ENCODE results near the gene COL7A1. TPM values are rescaled to one million over a fixed set of nuclear protein-coding genes. Genes with fewer than 3 reads are reported as not detected.

COL7A1 gene
- total RNA-seq, 2 donors from 2014 or later = 0.73 to 0.94 TPM

DNA sequence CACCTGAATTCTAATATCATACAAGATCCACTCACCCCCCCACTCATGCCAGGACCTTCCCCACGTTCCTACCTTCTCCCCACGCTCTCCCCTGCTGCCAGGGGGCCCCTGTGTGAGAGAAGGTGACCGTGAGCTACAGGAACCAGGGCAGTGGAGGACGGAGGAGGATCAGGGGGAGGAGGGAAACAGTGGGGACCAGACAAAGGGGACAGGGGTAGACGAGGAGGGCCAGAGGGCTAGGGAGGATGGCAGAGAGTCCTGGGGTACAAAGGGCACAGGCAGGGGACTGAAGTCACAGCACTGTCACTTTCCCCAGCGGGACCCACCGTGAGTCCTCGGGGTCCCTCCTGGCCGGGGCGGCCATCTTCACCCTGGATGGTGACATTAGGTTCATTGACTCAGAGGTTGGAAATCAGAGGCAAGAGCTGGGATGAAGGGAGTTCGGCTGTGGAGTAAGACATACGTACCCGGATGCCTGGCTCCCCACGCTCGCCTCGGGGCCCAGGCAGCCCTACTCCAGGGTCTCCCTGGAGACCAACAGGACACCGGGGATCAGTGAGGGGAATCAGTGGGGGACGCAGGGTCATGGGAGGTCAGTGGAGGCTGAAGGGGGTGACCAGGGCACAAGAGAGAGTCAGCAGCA is 25.2 kb downstream of the COL7A1 start:
- H3K4me1 Mint-ChIP-seq = peaks cover 16% of the 10 kb centered on the region
- H3K36me3 Mint-ChIP-seq (ENCODE audit: low read depth) = no peaks in the 10 kb centered on the region
- H3K27ac Mint-ChIP-seq = no peak overlapping the region
- no peak for DNase-seq
- H3K27me3 Mint-ChIP-seq = no peaks in the 10 kb centered on the region
- no peak overlapping the region for H3K4me3 Mint-ChIP-seq
- no peak for ATAC-seq
- H3K9me3 ChIP-seq (ENCODE audit: control insufficient read depth, low read length, poor library complexity, severe bottlenecking) = no peaks in the 10 kb centered on the region

DNA sequence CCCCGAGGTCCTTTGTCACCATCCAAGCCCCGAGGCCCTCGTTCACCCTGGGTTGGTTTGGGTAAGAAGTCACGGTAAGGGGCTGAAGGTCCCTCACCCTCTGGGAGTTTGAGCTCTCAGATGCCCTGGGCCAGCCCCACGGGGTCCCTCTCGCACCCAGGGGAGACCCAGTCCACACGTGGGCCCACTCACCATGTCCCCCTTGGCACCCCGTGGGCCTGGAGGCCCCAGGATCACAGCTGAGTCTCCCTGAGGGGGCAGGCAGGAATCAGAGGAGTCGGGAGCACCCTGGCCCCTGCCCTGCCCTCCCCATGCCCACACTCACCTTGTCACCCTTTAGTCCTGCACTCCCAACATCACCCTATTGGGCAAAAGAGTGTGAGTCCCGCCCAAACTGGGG is 25.7 kb downstream of the COL7A1 start:
- Mint-ChIP-seq H3K27ac (no peak overlapping the region), H3K4me1 (peaks cover 16% of the 10 kb centered on the region), H3K36me3 (ENCODE audit: low read depth) (no peaks in the 10 kb centered on the region), H3K4me3 (no peak overlapping the region), H3K27me3 (no peaks in the 10 kb centered on the region)
- H3K9me3 ChIP-seq (ENCODE audit: control insufficient read depth, low read length, poor library complexity, severe bottlenecking) = no peaks in the 10 kb centered on the region
- DNase-seq (no peak), ATAC-seq (no peak)

DNA sequence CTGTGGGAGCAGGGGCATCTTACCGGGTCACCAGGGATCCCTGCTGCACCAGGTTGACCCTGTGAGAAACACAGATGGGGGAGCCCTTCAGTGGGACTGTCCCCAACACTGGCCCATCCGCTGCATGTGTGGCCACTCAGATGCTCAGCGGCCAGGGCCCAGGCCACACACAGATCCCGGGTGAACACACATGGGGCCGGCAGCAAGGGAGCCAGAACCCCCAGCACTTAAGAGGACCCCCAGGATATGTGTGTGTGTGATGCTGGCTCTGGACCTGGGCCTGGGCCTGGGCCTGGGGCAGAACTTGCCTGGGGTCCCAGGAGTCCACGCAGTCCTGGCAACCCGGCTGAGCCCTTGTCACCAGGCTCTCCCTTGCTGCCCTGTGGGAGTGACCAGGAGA is 26.7 kb downstream of the COL7A1 start:
- H3K4me1 Mint-ChIP-seq = peaks cover 13% of the 10 kb centered on the region
- ATAC-seq (no peak), DNase-seq (no peak)
- no peaks in the 10 kb centered on the region for H3K9me3 ChIP-seq (ENCODE audit: control insufficient read depth, low read length, poor library complexity, severe bottlenecking)
- no peak overlapping the region for H3K4me3 Mint-ChIP-seq
- H3K27me3 Mint-ChIP-seq = no peaks in the 10 kb centered on the region
- H3K36me3 Mint-ChIP-seq (ENCODE audit: low read depth) = no peaks in the 10 kb centered on the region
- H3K27ac Mint-ChIP-seq = no peak overlapping the region

DNA sequence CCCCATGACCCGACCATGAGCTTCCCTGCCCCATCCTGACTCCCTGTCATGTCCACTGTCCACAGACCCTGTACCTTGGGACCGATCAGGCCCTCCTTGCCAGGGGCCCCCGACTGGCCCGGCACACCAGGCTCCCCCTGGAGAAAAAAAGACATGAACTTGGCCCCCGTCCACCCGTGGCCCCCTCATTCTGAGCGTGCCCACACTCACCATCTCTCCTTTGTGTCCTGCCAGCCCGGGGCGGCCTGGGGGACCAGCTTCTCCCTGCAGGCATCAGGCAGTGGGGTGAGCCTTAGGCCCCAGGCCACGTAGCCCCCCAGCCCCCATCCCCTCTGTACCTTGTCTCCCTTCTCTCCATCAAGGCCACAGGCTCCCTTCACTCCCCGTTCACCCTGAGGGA is 27.6 kb downstream of the COL7A1 start:
- ATAC-seq = no peak
- Mint-ChIP-seq H3K27me3 (no peaks in the 10 kb centered on the region), H3K27ac (no peak overlapping the region), H3K36me3 (ENCODE audit: low read depth) (no peaks in the 10 kb centered on the region), H3K4me1 (peaks cover 16% of the 10 kb centered on the region), H3K4me3 (no peak overlapping the region)
- DNase-seq = no peak
- no peaks in the 10 kb centered on the region for H3K9me3 ChIP-seq (ENCODE audit: control insufficient read depth, low read length, poor library complexity, severe bottlenecking)

DNA sequence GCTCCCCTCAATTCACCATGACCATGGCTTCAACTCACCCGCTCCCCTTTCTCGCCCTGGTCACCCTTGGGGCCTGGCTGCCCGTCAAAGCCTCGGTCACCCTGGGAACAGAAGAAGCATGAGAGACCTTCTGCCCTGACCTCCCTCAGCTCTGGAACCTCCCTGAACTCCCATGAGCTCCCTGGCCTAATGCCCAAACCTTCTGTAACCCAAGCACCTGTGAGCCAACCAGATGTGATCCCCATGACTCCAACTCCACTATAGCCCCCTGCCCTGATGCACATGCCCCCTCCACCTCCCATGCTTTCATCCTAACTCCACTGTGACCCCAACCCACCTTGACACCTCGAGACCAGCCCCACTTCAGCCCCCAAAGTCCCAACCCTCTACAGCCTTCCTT is 28.0 kb downstream of the COL7A1 start:
- Mint-ChIP-seq H3K36me3 (ENCODE audit: low read depth) (no peaks in the 10 kb centered on the region), H3K27ac (no peak overlapping the region), H3K4me3 (no peak overlapping the region), H3K27me3 (no peaks in the 10 kb centered on the region), H3K4me1 (peaks cover 16% of the 10 kb centered on the region)
- H3K9me3 ChIP-seq (ENCODE audit: control insufficient read depth, low read length, poor library complexity, severe bottlenecking) = no peaks in the 10 kb centered on the region
- ATAC-seq (no peak), DNase-seq (no peak)

DNA sequence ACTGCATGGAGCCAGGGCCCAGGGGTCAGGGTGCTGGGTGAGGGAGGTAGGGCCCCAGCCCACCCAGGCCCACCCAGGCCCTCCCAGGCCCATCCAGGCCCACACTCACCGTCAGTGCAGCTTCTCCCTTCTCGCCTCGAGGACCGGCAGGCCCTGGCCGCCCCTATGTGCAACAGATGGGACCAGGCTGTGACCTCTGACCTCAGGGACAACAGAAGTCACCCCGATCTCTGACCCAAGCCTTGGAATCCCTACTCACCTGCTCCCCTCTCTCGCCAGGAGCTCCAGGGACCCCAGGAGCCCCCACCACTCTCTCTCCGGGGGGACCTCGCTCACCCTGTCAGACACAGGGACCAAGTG is 28.7 kb downstream of the COL7A1 start:
- Mint-ChIP-seq H3K4me1 (peaks cover 16% of the 10 kb centered on the region), H3K27ac (no peak overlapping the region), H3K27me3 (no peaks in the 10 kb centered on the region), H3K36me3 (ENCODE audit: low read depth) (no peaks in the 10 kb centered on the region), H3K4me3 (no peak overlapping the region)
- DNase-seq = no peak
- no peak for ATAC-seq
- H3K9me3 ChIP-seq (ENCODE audit: control insufficient read depth, low read length, poor library complexity, severe bottlenecking) = no peaks in the 10 kb centered on the region

DNA sequence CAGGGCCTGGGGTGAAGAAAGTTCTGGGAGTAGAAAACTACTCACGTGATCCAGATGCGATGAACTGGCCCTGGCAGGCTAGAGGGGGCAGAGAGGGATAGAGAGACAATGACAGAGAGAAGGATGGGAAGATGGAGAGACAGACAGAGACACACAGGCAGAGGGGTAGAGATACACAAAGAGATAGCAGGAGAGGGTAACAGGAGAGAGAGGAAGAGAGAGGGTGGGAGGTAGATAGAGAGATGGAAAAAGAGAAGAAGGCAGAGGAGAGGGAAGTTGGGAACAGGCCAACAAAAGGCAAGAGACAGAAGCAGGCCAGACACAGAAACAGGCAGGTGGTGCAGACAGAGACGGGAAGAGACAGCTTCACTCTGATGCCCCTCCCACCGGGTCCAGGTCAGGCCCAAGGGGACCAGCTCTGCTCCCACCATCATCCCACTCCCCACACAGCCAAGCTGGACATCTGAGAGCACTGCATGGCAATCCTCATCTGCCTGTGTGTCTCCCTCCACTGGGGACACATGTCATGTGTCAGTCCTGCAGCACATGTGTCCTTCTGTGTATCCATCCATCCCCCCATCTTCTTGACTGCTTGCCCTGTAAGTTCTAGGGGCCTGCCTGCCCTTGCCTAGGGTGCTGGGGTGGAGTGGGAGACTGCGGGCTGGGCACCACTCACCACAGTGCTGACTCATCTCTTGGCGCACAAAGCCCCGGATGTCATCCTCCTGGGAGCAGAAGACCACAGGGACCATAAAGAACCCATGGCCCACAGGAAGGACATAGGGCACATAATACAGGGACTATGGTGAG is 29.3 kb downstream of the COL7A1 start:
- ATAC-seq = no peak
- no peaks in the 10 kb centered on the region for H3K9me3 ChIP-seq (ENCODE audit: control insufficient read depth, low read length, poor library complexity, severe bottlenecking)
- H3K4me1 Mint-ChIP-seq = peaks cover 16% of the 10 kb centered on the region
- no peaks in the 10 kb centered on the region for H3K36me3 Mint-ChIP-seq (ENCODE audit: low read depth)
- H3K27me3 Mint-ChIP-seq = no peaks in the 10 kb centered on the region
- peak overlapping the region; percentile 67 for H3K27ac Mint-ChIP-seq
- H3K4me3 Mint-ChIP-seq = no peak overlapping the region
- no peak for DNase-seq

DNA sequence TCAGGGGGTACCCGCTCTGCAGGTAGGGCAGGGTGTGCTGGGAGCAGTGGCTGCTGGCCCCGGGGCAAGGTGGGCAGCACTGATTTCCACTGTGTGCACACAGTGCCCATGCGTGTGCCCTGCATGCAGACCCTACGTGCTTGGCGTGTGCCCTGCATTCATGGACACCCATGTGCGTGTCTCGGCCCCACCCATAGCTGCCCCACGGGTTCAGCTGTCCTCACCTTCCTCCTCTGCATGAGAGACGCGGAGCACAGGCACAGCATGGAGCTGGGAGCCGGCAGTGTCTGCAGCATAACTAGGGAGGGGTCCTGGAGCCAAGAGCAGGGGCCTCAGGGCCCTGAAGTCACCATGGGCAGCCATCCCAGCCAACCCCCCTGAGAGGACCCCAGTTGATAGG is 29.9 kb downstream of the COL7A1 start:
- H3K9me3 ChIP-seq (ENCODE audit: control insufficient read depth, low read length, poor library complexity, severe bottlenecking) = no peaks in the 10 kb centered on the region
- H3K27ac Mint-ChIP-seq = peak overlapping the region; percentile 67
- no peaks in the 10 kb centered on the region for H3K27me3 Mint-ChIP-seq
- no peak for DNase-seq
- no peak overlapping the region for H3K4me3 Mint-ChIP-seq
- H3K36me3 Mint-ChIP-seq (ENCODE audit: low read depth) = no peaks in the 10 kb centered on the region
- no peak for ATAC-seq
- peaks cover 19% of the 10 kb centered on the region for H3K4me1 Mint-ChIP-seq

DNA sequence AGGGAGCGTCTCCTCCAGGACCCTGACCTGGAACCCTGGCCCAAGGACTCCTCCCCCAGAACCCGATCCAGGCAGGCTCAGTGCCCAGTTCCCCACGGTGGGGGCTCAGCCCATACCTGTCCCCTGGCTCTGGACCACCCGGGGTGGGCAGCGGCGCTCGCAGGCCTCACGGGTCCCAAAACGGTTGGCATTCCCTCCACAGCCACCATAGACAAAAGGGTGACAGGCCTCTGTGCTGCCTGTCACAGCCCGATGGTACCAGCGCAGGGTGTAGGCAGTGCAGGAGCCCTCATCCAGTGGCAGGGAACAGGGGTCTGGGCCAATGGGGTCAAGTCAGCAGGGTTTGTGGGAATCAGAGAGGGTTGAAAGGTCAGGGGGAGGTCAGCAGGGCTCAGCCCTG is 30.5 kb downstream of the COL7A1 start:
- Mint-ChIP-seq H3K27ac (no peak overlapping the region), H3K4me1 (peaks cover 17% of the 10 kb centered on the region), H3K36me3 (ENCODE audit: low read depth) (no peaks in the 10 kb centered on the region), H3K4me3 (no peak overlapping the region), H3K27me3 (no peaks in the 10 kb centered on the region)
- H3K9me3 ChIP-seq (ENCODE audit: control insufficient read depth, low read length, poor library complexity, severe bottlenecking) = no peaks in the 10 kb centered on the region
- ATAC-seq (no peak), DNase-seq (no peak)

DNA sequence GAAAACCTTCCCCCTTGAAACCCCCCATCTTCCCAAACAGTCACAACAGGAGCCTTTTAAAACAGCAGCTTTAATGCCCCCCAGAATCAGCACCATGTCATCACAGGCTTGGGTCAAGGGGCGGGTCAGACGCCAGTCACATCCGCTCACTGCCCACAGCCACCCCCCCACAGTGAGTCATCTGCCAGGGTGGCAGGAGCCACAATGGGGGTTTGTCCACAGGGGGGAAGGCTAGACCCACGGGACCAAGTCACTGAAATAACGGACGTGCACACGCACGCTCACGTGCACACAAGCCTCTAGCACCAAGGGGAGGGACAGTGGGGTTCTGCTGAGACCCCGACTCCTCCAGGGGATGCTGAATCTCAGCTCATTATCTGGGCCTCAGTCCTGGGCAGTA is 31.1 kb downstream of the COL7A1 start:
- Mint-ChIP-seq H3K27me3 (peaks cover 6% of the 10 kb centered on the region), H3K36me3 (ENCODE audit: low read depth) (no peaks in the 10 kb centered on the region), H3K4me1 (peaks cover 16% of the 10 kb centered on the region), H3K4me3 (no peak overlapping the region), H3K27ac (no peak overlapping the region)
- H3K9me3 ChIP-seq (ENCODE audit: control insufficient read depth, low read length, poor library complexity, severe bottlenecking) = no peaks in the 10 kb centered on the region
- DNase-seq (no peak), ATAC-seq (peak; percentile 53)

DNA sequence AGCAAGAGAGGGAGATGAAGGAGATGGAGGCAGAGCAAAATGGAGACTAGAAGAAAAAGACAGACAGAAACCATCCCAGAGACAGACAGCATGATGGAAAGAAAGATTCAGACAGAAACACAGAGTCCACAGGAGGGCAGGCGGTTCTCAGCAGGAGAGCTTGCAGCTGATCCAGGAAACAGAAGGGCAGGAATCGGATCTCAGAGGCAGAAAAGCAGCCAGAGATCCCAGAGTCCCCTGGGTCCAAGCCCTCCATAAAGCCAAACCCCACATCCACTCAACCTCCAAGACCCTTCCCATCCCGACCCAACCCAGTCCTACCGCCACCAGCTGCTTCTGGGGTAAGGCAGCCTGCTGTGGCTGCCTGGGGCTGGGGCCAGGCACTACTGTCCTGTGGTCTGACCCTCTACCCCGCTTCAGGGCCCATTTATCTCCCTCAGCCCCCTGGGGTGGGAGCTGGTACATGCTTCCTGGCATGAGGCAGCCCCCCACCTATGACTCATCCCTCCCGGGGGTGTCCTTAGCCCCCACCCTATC is 31.7 kb downstream of the COL7A1 start, which contains the start of gene UCN2:
TSS of gene UCN2 (minus strand) at position 400 of the 537 bp plus-strand sequence. CDS start 657 bp downstream, outside the sequence.
- Mint-ChIP-seq H3K36me3 (ENCODE audit: low read depth) (no peaks in the 10 kb centered on the region), H3K4me1 (peaks cover 19% of the 10 kb centered on the region), H3K27ac (peak within 1 kb of the TSS; percentile 57), H3K27me3 (peaks cover 9% of the 10 kb centered on the region), H3K4me3 (no peak within 1 kb of the TSS)
- DNase-seq (no peak), ATAC-seq (no peak)
- H3K9me3 ChIP-seq (ENCODE audit: control insufficient read depth, low read length, poor library complexity, severe bottlenecking) = no peaks in the 10 kb centered on the region

DNA sequence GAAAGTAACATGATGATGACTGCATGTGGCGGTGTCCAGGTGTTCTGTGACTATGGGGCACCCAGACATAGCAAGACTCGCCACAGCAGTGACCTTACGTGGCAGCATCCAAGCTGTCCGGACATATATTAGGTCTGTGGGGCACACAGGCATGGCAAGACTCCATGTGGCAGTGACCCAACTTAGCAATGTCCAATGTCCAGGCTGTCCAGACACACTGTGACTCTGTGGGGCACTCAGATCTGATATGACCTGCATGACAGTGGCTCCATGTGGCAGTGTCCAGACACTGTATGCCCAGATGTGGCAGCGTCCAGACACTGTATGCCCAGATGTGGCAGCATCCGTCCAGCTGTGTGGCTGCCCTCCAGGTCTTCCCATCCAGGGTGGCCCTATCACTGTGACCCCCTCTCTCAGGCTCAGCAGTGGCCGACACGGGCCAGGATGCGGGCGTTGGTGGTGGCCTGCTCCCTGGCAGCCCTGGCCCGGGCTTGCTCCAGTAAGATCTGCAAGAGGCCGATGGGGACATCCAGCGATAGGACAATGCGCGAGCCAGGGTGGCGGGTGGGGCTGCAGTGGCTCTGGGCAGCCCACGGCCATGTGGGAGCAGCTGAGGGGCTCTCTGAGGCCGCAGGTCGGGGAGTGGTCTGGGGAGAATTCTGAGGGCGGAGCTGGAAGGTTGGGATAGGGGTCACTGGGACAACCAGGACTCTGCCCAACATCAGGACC is 32.6 kb downstream of the COL7A1 start:
- peaks cover 9% of the 10 kb centered on the region for H3K27me3 Mint-ChIP-seq

DNA sequence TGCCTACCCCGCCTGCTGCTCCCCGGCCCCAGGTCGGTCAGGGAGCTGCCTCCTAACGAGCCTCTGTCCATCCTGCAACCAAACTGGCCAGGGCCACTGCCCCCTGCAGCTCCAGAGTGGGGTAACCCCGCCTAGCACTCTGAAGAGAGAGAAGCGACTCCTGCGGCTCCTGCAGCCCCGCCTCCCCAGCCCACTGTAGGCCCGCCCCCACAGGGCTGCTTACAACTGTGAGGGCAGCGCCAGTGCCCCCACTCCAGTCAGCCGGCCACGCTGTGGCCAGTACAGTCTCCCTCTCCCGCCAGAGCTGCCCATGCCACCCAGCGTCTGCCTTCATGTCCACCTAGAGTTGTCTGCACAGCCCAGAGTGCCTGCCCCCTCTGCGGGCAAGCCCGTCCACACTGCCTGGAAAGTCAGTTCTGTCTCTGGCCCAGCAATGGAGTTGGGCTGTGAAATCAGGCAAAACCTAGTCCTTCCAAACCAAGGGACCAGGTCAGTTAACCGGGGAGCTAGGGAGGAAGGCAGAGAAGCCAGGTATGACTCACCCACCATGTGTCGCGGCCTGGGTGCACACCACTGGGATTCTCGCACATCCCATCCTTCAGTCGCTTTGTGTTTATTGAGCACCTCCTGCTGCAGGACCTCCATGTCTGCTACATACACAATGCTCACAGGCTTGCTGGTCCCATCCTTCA is 33.9 kb downstream of the COL7A1 start:
- DNase-seq (no peak), ATAC-seq (no peak)
- Mint-ChIP-seq H3K27ac (no peak overlapping the region), H3K4me1 (peaks cover 27% of the 10 kb centered on the region), H3K27me3 (peaks cover 9% of the 10 kb centered on the region), H3K4me3 (no peak overlapping the region), H3K36me3 (ENCODE audit: low read depth) (no peaks in the 10 kb centered on the region)
- H3K9me3 ChIP-seq (ENCODE audit: control insufficient read depth, low read length, poor library complexity, severe bottlenecking) = no peaks in the 10 kb centered on the region

More for the DNA sequence above, 32.6 kb downstream of the COL7A1 start:
- peaks cover 23% of the 10 kb centered on the region for H3K4me1 Mint-ChIP-seq
- ATAC-seq (no peak), DNase-seq (no peak)
- peak overlapping the region; percentile 57 for H3K27ac Mint-ChIP-seq
- no peak overlapping the region for H3K4me3 Mint-ChIP-seq
- no peaks in the 10 kb centered on the region for H3K9me3 ChIP-seq (ENCODE audit: control insufficient read depth, low read length, poor library complexity, severe bottlenecking)
- H3K36me3 Mint-ChIP-seq (ENCODE audit: low read depth) = no peaks in the 10 kb centered on the region

Measured in T-helper 17 cell (primary cell).